Stimulated activated CD4-positive, alpha-beta T cell treated with anti-CD3 and anti-CD28 coated beads, Interleukin-12 subunit alpha, Interleukin-12 subunit beta, amount 100 ng/mL, for 4 hours (primary cell): ENCODE results near the gene EME2.
"Not testable (repeated sequence)": the region's sequence is repeated elsewhere in the genome, so short reads cannot be mapped to it uniquely, and the experiment has no call there.

ENCODE experiments used
- DNase-seq: peaks from one replicate; pipeline ENCODE4 v3.0.0-alpha.2; 2020

Gene EME2, protein sequence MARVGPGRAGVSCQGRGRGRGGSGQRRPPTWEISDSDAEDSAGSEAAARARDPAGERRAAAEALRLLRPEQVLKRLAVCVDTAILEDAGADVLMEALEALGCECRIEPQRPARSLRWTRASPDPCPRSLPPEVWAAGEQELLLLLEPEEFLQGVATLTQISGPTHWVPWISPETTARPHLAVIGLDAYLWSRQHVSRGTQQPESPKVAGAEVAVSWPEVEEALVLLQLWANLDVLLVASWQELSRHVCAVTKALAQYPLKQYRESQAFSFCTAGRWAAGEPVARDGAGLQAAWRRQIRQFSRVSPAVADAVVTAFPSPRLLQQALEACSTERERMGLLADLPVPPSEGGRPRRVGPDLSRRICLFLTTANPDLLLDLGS

DNA sequence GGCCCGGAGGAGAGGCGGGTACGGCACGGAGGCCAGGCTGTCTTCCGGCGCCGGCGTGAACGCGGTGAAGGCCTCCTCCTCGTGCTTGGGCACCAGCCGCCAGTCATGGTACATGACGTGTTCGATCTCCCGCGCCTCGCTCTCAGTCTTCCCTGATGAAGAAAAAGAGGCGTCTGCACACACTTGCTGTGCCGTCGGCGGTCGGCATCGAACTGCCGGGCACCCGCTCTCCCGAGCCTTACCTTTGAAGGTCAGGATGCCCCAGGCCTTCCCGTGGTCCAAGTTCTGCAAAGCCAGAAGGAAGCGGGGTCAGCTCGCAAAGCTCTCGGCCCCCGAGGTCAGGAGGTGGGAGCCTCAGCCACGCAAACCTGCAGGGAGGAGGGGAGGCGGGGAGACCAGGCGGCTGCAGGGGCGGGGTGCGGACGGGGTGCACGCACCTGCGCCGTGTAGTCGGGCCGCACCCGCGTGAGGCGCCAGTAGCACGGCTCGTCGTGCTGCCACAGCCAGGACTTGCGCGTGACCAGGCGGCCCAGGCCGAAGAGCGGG is at the start of gene EME2:
Gene EME2, plus strand, starts transcription at position 449 of the 546 bp plus-strand sequence. CDS start 418 bp downstream, outside the sequence.
- DNase-seq = peak; percentile 54

DNA sequence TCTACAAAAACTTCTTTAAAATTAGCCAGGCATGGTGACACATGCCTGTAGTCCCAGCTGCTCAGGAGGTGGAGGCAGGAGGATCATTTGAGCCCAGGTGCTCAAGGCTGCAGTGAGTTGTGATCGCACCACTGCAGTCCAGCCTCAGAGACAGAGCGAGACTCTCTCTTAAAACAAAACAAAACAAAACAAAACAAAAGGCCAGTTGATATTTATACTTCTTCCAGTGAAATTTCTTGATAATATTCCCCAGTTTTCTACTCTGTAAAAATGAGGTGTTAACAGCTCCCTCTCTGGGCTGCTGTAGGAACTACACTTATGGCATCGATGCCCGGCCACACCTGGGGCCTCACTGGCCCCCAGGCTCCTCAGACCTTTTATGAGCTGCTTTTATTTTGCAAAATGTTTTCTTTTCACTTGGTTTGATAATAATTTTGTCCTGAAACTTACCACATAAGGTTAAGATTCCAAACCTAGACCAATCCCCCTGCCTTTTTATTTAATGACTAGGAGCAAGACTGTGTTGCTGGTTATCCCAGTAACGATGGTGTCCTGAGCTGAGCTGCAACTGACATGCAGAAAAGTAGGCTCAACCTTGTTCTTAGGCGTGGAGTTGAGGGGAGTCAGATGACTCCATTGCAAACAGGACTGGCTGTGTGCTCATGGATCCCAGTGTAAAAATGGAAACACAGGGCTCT is 49.0 kb upstream of the EME2 start:
- peak; percentile 24 for DNase-seq

DNA sequence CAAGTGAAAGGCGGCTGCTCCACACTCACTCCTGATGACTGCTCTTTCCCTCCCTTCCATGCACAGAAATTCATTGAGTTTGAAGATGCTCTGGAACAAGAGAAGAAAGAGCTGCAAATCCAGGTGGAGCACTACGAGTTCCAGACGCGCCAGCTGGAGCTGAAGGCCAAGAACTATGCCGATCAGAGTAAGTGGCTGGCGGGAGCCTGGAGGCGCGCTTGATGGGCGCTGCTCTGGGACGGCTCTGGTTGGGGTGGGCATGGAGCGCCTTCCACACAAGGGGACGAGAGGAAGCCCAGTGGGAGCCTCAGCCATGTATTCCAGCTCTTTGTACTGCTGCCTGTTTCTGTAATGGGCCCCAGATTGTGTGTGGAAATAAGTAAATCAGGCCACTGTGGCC is 48.1 kb upstream of the EME2 start:
- no peak for DNase-seq

DNA sequence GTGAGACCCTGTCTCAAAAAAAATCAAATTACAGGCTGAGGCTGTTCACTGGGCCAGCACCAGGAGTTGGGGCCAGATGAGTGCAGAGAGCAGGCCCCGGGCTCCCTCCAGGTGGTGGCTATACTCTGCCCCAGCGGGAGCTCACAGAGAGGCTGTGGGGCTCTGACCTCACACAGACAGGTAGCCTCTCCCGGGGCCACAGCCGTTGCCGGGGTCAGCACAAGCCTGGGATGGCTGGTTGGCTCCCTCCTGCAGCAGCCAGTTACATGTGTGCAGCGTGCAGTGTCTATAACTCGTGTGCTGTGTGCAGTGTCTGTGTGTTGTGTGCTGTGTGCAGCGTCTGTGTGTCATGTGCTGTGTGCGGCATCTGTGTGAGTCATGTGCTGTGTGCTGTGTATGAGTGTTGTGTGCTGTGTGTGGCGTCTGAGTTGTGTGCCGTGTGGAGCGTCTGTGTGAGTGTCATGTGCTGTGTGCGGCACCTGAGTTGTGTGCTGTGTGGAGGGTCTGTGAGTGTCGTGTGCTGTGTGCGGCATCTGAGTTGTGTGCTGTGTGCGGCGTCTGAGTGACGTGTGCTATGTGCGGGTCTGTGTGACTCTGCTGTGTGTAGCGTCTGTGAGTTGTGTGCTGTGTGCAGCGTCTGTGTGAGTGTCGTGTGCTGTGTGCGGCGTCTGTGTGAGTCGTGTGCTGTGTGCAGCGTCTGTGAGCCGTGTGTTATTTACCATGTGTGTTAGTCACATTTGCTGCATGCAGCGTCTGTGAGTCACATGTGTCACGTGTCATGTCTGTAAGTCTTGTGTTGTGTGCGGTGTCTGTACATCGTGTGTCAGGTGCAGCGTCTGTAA is 45.7 kb upstream of the EME2 start:
- DNase-seq = no peak

DNA sequence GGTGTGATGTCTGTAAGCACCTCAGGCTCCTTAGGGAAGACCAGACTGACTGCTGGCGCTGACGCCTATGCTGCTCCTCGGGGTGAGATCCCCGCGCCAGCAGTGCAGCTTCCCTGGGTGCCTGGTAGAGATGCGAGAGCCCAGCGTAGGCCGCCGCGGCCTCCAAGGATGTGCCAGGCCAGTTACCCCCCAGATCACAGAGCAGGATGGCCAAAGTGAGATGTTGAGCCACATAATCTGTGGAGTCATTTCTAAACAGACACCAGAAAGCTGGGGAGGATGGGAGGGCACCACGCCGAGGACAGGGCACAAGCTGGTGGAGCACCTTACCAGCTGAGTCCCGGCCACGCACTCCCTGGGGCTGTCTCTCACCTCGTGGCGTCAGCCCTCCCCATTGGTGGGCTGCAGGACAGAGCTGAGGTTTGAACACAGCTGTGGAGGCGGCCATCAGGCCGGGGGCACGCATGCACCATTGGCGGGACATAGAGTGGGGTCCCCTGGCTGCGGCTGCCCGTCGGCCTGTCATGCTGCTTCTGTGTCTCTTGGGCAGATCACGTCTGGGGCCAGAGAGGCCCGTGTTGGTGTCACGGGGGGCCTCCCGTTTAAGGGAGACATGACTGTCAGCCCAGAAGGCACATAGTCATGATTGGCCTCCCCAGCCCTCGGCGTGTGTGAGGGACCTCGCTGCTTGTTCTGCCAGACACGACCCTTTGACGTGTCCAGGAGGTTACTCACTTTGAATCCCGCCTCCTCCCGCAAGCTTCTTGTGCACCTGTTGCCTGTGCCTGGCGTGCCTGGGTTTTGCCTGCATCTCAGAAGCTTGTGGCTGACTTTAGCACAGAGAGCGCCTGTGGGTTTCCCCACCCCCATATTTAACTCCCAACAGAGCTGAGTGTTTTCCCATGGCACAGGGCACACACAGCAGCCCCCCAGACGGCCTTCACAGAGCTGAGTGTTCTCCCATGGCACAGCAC is 44.7 kb upstream of the EME2 start:
- no peak for DNase-seq

DNA sequence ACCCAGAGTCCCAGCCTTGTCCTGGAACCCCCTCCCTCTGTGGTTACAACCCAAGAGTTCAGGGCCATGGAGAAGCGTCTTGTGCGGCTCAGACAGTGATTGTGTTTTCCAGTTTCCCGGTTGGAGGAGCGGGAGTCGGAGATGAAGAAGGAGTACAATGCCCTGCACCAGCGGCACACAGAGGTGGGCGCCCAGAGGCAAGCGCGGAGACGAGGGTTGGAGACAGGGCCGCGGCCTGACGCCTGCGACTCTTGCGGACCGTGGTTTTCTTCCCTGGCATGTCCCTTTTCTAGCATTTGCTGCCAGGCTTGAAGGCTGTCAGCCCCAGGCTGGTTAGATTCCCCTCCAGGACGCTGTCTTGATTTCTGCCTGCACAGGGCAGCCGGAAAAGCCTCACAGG is 43.6 kb upstream of the EME2 start:
- no peak for DNase-seq

DNA sequence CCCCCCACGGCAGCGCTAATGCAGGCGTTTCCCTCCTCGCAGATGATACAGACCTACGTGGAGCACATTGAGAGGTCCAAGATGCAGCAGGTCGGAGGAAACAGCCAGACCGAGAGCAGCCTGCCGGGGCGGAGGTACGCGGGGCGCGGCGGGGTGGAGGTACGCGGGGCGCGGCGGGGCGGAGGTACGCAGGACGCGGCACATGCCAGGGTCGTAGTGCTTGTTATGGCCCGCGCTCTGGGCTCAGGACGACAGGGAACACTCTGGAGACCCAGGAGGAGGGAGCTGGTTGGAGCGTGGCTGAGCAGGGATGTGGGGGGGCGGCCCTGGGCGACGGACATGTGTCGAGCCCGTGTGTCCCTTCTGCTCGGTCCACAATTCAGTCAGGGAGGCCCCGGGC is 43.2 kb upstream of the EME2 start:
- no peak for DNase-seq

DNA sequence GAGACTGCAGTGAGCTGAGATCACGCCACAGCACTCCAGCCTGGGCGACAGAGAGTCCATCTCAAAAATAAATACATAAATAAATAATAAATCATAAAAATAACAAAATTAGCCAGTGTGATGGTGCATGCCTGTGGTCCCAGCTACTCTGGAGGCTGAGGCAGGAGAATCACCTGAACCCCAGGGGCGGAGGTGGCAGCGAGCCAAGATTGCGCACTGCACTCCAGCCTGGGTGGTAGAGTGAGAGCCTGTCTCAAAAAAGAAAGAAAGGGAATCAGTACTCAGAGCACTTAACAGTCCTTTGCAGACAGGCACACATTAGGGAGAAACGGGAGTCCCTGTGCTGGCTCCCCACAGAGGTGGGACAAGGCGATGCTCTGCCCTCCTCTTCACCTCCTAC is 41.5 kb upstream of the EME2 start:
- DNase-seq = no peak

DNA sequence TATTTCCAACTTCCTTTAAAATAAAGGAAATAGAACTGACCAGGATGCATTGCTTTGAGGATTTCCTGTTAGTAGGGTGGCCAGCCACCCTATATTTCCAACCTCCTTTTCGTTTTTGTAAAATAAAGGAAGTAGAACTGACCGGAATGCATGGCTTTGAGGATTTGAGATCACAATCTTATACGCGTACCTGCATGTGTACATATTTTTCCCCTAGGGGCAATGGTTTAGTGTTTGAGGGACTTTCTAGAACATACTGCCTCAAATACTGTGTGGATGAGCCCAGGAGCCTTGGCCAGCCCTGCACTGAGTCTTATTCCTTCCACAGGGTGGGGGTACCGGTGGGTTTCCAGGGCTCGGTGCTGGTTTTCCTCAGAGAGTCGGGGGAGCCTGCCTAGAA is 41.0 kb upstream of the EME2 start:
- DNase-seq = no peak

DNA sequence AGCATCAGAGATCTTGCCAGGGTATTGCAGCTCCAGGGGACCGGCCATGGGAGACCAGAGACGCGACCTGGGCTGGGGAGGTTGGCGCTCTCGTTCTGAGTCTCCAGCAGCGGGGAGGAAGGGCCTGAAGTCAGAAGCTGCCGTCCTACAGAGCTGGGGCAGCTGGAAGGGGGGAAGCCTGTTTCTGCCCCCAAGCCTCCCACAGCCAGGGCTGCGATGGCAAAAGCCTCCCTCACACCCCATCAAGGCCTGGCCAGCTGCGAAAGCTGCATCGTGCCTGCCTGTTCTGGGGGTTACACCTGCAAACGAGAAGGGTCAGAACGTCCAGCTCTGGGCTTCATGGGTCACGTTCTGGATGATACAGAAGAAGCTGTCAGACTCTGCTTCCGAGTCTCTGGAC is 40.5 kb upstream of the EME2 start:
- DNase-seq = no peak

DNA sequence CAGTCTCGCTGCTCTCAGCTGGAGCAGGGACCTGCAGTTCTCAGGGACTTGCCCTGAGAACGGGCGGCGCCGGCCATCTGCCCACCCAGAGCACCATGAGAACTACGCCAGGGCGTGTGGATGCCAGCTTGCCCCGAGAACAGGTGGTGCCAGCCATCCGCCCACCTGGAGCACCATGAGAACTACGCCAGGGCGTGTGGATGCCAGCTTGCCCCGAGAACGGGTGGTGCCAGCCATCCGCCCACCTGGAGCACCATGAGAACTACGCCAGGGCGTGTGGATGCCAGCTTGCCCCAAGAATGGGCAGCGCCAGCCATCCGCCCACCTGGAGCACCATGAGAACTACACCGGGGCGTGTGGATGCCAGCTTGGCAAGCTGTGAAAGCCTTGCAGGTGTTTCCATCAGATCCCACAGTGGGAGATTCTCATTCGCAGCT is 40.0 kb upstream of the EME2 start:
- not testable (repeated sequence) for DNase-seq

DNA sequence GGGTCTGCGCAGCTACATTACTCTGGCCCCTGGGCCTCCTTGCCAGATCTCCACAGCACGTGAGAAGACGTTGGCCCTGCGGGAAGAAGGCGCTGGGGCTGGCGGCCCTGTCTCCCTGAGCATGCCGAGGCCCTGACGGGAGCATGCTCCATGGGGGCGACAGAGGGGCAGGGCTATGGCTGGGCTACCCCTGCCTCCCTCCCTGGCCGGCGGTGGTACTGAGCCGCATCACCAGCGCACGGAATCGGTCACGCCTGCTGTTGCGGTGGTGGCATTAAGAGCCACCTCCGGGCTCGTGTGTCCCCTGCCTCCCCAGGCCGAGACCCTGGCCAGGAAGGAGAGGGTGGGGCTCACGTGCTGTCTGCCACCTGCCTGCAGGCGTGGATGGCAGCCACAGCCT is 38.5 kb upstream of the EME2 start:
- DNase-seq = no peak

DNA sequence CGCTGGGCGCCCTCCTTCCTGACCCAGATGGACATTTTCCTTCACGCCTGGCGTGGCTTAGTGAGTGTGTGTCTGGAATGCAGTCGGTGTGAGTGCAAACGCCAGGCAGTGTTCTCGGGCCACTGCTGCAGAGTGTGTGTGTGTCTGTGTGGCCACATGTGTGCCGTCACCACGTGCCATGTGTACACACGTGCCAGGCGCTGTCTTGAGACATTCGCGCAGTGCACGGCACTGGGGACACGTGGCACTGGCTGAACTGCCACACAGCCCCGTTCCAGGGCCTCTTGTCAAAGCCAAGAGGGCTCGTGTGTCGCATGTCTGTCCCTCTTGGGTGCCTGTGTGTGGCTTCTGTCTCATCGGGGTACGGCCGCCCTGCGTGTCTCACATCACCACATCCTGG is 37.8 kb upstream of the EME2 start:
- no peak for DNase-seq

DNA sequence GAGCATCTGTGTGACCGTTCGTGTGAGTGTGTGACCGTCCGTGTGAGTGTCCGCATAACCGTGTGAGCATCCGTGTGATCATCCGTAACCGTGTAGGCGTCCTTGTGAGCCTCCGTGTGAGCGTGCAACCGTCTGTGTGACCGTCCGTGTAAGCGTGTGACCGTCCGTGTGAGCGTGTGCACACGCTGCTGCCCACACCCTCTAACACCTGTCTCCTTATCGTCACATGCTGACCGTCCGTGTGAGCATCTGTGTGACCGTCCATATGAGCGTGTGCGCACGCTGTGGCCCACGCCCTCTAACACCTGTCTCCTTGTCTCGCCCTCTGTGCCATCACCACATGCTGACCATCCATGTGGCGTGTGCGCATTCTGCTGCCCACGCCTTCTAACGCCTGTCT is 32.4 kb upstream of the EME2 start:
- no peak for DNase-seq

DNA sequence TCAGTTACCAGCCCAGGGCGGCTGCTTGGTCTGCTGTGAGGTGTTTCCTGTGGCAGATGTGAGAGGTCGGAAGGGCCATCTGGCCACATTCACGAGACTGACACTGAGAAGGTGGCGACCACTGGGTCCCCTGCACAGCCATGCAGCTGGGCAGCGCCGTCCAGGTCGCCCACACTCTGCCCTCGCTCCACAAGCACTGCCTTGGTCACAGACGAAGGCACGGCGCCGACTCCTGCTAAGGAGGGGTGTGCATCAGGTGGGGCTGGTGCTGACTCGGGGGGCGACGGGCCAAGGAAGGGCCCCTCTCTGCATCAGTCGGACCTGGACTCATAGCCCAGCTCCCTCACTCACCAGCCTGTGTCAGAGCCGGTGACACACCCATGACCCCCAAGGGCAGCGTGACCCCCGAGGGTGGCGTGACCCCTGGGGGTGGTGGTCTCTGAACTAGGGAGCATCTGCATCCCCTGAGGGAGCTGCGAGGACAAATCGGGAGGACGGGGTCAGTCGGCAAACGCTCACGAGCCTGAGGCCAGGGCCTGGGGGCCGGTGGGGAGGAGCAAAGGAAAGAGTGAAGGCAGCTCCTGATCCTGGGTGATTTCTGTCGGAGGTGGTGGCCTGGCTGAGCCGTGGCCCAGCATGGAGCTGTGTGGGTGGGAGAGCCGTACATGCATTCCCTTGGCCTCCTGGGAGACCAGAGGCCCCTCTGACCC is 31.7 kb upstream of the EME2 start:
- DNase-seq = no peak

DNA sequence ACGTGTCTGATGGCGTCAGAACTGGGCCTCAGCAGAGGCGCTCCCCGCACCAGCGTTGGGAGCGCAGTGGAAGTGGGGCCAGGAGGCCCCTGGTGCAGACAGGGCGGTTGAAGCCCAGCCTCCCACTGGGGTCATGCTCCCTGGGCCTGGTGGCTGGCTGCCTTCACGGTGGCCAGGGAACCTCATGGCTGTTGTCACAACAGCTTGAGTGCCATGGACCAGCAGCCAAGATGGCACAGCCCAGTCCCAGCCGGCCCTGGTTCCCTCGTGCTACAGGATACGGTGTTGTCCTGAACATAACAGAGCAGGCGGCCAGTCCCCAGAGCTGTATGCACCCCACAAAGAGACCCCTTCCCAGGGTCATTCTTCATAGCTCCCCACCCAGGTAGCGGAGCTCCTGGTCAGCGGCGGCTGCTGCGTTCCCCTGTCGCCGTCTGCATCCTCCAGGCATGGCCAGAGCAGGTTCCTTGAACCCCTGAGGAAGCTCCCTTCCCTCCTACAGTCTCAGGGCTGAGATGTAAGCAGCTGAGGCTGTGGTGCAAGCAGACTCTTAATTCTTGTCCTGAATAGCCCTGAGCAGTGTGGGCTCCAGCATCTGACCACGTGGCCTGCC is 31.0 kb upstream of the EME2 start:
- DNase-seq = no peak

DNA sequence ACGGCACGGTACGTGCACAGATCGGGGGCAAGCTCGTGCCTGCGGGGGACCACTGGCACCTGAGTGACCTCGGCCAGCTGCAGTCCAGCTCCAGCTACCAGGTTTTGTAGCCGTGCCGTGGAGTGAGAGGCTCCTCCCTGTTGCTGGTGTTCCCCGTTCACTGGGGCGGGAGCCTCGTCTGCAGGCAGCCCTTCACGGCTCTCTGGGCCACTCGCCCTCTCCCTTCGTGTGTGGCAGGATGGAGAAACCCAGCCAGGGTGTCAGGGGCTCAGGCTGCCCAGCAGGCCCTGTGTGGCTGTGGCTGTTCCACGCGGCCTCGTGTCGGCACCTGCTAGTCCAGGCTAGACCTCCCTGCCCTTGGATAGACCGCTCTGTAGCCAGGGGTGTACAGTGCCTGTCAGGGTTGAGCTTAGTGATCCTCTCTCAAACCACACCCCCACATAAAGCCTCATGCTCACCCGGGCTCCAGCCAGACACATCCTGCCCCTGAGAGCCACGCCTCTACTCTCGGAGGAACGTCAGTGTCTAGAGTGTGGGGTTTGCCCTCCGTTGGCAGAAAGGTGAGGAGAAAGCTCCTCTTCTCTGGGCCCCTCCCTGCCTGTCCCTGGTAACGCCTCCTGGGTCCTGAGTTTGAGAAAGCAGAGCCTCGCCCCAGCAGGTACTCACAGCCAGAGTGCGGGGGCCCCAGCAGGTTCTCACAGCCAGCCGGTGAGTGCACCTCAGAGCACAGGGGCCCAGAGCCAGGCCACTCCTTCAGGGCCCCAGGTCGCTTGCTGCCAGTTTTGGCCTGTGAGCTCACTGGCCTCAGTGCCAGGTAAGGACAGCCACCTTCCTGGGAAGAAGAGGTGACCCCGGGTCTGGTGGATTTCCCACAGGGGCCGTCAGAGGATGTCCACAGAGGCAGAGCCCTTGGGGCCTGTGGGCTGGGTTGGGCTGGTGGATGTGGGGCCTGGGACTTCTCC is 29.0 kb upstream of the EME2 start:
- no peak for DNase-seq

DNA sequence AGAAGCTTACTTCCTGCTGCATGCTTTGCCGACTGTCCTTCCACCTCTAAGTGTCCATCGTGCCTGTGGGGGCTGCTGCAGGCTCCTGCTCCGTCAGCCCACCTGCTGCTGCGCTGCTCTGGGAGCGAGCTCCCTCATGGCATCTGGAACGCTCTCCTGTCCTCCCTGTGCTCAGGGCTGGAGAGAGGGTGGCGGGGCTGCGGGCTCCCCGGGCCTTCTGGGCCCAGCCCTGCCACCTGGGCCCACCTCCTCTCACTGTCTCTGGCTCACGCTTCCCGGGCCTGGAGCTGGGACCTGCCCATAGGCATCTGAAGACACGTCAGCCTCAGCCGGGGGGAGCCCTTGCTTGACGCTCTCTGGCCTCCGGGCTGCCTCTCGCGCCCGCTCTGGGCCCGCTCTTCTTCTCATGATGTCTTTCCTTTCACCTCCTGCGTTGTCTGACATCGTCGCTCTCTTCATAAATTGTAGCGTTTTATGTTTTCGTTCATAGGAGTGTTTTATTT is 28.2 kb upstream of the EME2 start:
- DNase-seq = no peak

DNA sequence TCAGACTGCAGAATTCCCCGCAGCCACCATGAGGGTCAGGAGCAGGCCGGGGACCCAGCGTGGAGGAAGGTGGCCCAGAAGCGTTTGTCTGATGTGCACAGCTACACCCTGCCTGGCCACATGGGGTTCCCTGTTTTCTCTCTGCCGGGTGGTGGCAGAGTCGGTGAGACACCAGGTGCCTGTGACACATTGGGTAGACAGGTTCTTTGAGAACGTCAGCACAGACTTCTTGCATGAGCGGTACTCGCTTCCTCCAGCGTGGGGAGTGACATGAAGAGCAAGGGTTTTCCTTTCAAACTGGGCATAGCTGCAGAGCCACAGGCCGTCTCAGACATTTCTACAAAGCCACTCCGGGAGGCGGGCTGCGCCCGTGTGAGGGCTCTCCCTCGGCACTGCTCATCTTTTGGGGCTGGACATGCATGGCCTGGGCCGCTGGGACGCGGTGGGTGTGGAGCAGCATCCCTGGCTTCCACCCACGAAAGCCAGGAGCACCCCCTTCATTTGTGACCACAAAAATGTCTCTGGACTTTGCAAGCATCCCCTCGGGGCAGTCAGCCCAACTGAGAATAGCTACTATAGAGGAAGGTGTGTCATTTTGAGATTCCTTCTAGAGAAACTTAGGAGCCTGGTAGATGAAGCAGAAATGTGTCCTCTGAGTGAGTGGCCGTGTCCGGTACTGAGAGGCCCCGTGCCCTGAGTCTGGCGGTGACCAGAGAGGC is 27.3 kb upstream of the EME2 start:
- no peak for DNase-seq
